ENCODE results near the gene DEPP1. TPM values are rescaled to one million over a fixed set of nuclear protein-coding genes. Genes with fewer than 3 reads are reported as not detected.

DEPP1 gene
- total RNA-seq, 2 donors from 2014 or later, result 11.1 to 20.2 TPM

- intact Hi-C loops (cut with DNase I), result no loop called here
- peak overlapping the region; percentile 39 for H3K4me3 ChIP-seq
- DNase-seq, result no peak
- H3K4me1 ChIP-seq, result peaks cover 23% of the 10 kb centered on the region
- H3K27me3 ChIP-seq, result no peaks in the 10 kb centered on the region
- no peaks in the 10 kb centered on the region for H3K9me3 ChIP-seq
- peak overlapping the region; percentile 70 for H3K9ac ChIP-seq (ENCODE audit: low read depth in 2 of 2, low read length in 2 of 2)
- no peak for TF ChIP-seq CTCF (IDR thresholded peaks at IDR 0.05)
- peak overlapping the region; percentile 80 for H3K27ac ChIP-seq
- no peaks in the 10 kb centered on the region for H3K36me3 ChIP-seq
Observed at GRCh38 chr10:44977287-44978212, 1.1 kb downstream of the DEPP1 start.

GRCh38 chr10:44976352-44977198, 2.0 kb downstream of the DEPP1 start:
- H3K27me3 ChIP-seq, result no peaks in the 10 kb centered on the region
- peaks cover 18% of the 10 kb centered on the region for H3K4me1 ChIP-seq
- no peak for TF ChIP-seq CTCF (IDR thresholded peaks at IDR 0.05)
- H3K27ac ChIP-seq, result peak overlapping the region; percentile 9
- peak overlapping the region; percentile 54 to 70 for H3K9ac ChIP-seq (ENCODE audit: low read depth in 2 of 2, low read length in 2 of 2)
- no peaks in the 10 kb centered on the region for H3K9me3 ChIP-seq
- H3K4me3 ChIP-seq, result peak overlapping the region; percentile 8
- no peak for DNase-seq
- H3K36me3 ChIP-seq, result no peaks in the 10 kb centered on the region
- intact Hi-C loops (cut with DNase I), result no loop called here

GRCh38 chr10:44975431-44976331, 2.9 kb downstream of the DEPP1 start:
- peaks cover 13% of the 10 kb centered on the region for H3K4me1 ChIP-seq
- intact Hi-C loops (cut with DNase I), result loop anchor here (2.0 kb wide), 1 partner anchor 43 kb away; no protein-coding TSS in a partner anchor
- H3K36me3 ChIP-seq, result no peaks in the 10 kb centered on the region
- H3K9ac ChIP-seq (ENCODE audit: low read depth in 2 of 2, low read length in 2 of 2), result peak overlapping the region in 1 of 2 donors; percentile 55
- no peaks in the 10 kb centered on the region for H3K27me3 ChIP-seq
- peak overlapping the region; percentile 70 for H3K27ac ChIP-seq
- no peaks in the 10 kb centered on the region for H3K9me3 ChIP-seq
- no peak overlapping the region for H3K4me3 ChIP-seq
- no peak for DNase-seq
- TF ChIP-seq CTCF (IDR thresholded peaks at IDR 0.05), result no peak

- Histone ChIP-seq H3K4me3 (peak overlapping the region; percentile 37), H3K27me3 (no peaks in the 10 kb centered on the region), H3K27ac (peak overlapping the region; percentile 70), H3K9me3 (no peaks in the 10 kb centered on the region), H3K4me1 (peaks cover 11% of the 10 kb centered on the region), H3K9ac (ENCODE audit: low read depth in 2 of 2, low read length in 2 of 2) (peak overlapping the region; percentile 70 to 91), H3K36me3 (no peaks in the 10 kb centered on the region)
- TF ChIP-seq CTCF (IDR thresholded peaks at IDR 0.05), result peak; percentile 99
- peak; percentile 75 for DNase-seq
- intact Hi-C loops (cut with DNase I), result loop anchor here (2.0 to 5.0 kb wide), 2 partner anchors 42 to 98 kb away; no protein-coding TSS in a partner anchor
Observed at GRCh38 chr10:44974628-44975430, 3.8 kb downstream of the DEPP1 start.
